ENCODE measurements around the gene BRD9.
"Not testable (repeated sequence)": the region's sequence is repeated elsewhere in the genome, so short reads cannot be mapped to it uniquely, and the experiment has no call there.

Gene BRD9

GRCh38 chr5:902129-902916, 9.7 kb upstream of the BRD9 start:
- no peak for DNase-seq (ENCODE audit: low spot score)

GRCh38 chr5:900781-901180, 8.2 kb upstream of the BRD9 start:
- DNase-seq (ENCODE audit: low spot score): no peak

- DNase-seq (ENCODE audit: low spot score): no peak
Observed at GRCh38 chr5:893711-894110, 1.1 kb upstream of the BRD9 start.

GRCh38 chr5:893137-893506, 521 bp upstream of the BRD9 start:
- DNase-seq (ENCODE audit: low spot score): no peak

GRCh38 chr5:891837-892393, 686 bp downstream of the BRD9 start:
- no peak for DNase-seq (ENCODE audit: low spot score)

GRCh38 chr5:891117-891836, 1.3 kb downstream of the BRD9 start:
- no peak for DNase-seq (ENCODE audit: low spot score)

GRCh38 chr5:889075-889710, 3.4 kb downstream of the BRD9 start:
- no peak for DNase-seq (ENCODE audit: low spot score)

GRCh38 chr5:888638-889035, 4.0 kb downstream of the BRD9 start:
- no peak for DNase-seq (ENCODE audit: low spot score)

- no peak for DNase-seq (ENCODE audit: low spot score)
Observed at GRCh38 chr5:887947-888637, 4.5 kb downstream of the BRD9 start.

- no peak for DNase-seq (ENCODE audit: low spot score)
Observed at GRCh38 chr5:886716-887325, 5.8 kb downstream of the BRD9 start.

- DNase-seq (ENCODE audit: low spot score): no peak
Observed at GRCh38 chr5:886036-886435, 6.6 kb downstream of the BRD9 start.

GRCh38 chr5:885529-885928, 7.1 kb downstream of the BRD9 start:
- no peak for DNase-seq (ENCODE audit: low spot score)

GRCh38 chr5:885127-885442, 7.5 kb downstream of the BRD9 start:
- no peak for DNase-seq (ENCODE audit: low spot score)

- no peak for DNase-seq (ENCODE audit: low spot score)
Observed at GRCh38 chr5:884345-885126, 8.1 kb downstream of the BRD9 start.

GRCh38 chr5:883475-884181, 9.0 kb downstream of the BRD9 start:
- DNase-seq (ENCODE audit: low spot score): no peak

GRCh38 chr5:882253-883183, 10.1 kb downstream of the BRD9 start:
- no peak for DNase-seq (ENCODE audit: low spot score)

- no peak for DNase-seq (ENCODE audit: low spot score)
Observed at GRCh38 chr5:881551-881935, 11.1 kb downstream of the BRD9 start.

GRCh38 chr5:880816-881550, 11.6 kb downstream of the BRD9 start:
- no peak for DNase-seq (ENCODE audit: low spot score)

- DNase-seq (ENCODE audit: low spot score): not testable (repeated sequence)
Observed at GRCh38 chr5:878677-879076, 13.9 kb downstream of the BRD9 start.
